SU-DHL-6 (cell line): Measurements from ENCODE around the gene DNAI2.

Experiments
- H2AFZ ChIP-seq: fragments of 200-600 bp; sonication (generic); 2 replicates; pipeline ENCODE4 v1.6.1; 2014; ENCODE audit warnings: low read depth, mild to moderate bottlenecking, moderate library complexity, mixed read lengths, antibody characterized with exemption, low read length; ENCODE audit not compliant: severe bottlenecking
- H3F3A ChIP-seq: fragments of 200-600 bp; shearing (Covaris generic); 2 replicates; pipeline ENCODE4 v1.6.0; 2016; ENCODE audit warnings: antibody characterized with exemption, mild to moderate bottlenecking; ENCODE audit not compliant: insufficient read depth
- H3K27ac ChIP-seq: fragments of 200-600 bp; sonication (generic); 2 replicates; pipeline ENCODE4 v1.5.1; 2016; ENCODE audit warnings: low read depth, mild to moderate bottlenecking, low read length, moderate library complexity, mixed read lengths
- H3K27me3 ChIP-seq: fragments of 200-600 bp; sonication (generic), shearing (Covaris generic); 2 replicates; pipeline ENCODE4 v1.6.0; 2014; ENCODE audit warnings: mild to moderate bottlenecking, low read length
- H3K36me3 ChIP-seq: fragments of 200-600 bp; sonication (generic); 2 replicates; pipeline ENCODE4 v1.6.1; 2014; ENCODE audit warnings: mild to moderate bottlenecking, low read length, mixed read lengths
- H3K4me2 ChIP-seq: fragments of 300-600, 200-600 bp; shearing (Covaris generic), sonication (generic); 2 replicates; pipeline ENCODE4 v1.6.0; 2014; ENCODE audit warnings: low read length, low read depth, mild to moderate bottlenecking; ENCODE audit not compliant: poor library complexity, severe bottlenecking
- H3K4me3 ChIP-seq: fragments of 200-600 bp; sonication (generic); 2 replicates; pipeline ENCODE4 v1.5.1; 2014; ENCODE audit warnings: antibody characterized with exemption, low read length, mild to moderate bottlenecking, mixed read lengths; ENCODE audit not compliant: insufficient read depth, poor library complexity, severe bottlenecking
- H3K79me2 ChIP-seq: fragments of 200-600 bp; sonication (generic); 2 replicates; pipeline ENCODE4 v1.6.1; 2014; ENCODE audit warnings: mild to moderate bottlenecking, low read length, moderate library complexity; ENCODE audit not compliant: insufficient read depth
- H3K9ac ChIP-seq: fragments of 200-600 bp; sonication (generic); 2 replicates; pipeline ENCODE4 v1.7.0; 2014; ENCODE audit warnings: mild to moderate bottlenecking, low read length
- H3K9me2 ChIP-seq: fragments of 200-600 bp; sonication (generic); replicated peaks from 2 replicates; pipeline ENCODE4 v1.6.1; 2014; ENCODE audit warnings: low read length; ENCODE audit not compliant: insufficient read depth
- H3K9me3 ChIP-seq: fragments of 200-600 bp; sonication (generic); 2 replicates; pipeline ENCODE4 v1.6.1; 2014; ENCODE audit warnings: low read length, mixed read lengths; ENCODE audit not compliant: insufficient read depth
- H4K20me1 ChIP-seq: fragments of 200-600 bp; sonication (generic); 2 replicates; pipeline ENCODE4 v1.6.1; 2014; ENCODE audit warnings: low read depth, mild to moderate bottlenecking, antibody characterized with exemption, low read length, moderate library complexity, mixed read lengths
- EZH2phosphoT487 ChIP-seq: fragments of 200-600 bp; sonication (generic), shearing (Covaris generic); conservative IDR thresholded peaks from 2 replicates; pipeline ENCODE4 v1.6.1; 2018; ENCODE audit warnings: mild to moderate bottlenecking, antibody characterized with exemption, low read length, moderate library complexity, mixed read lengths
- TF ChIP-seq, protein P1 (sequence below): fragments of 200-600 bp; sonication (generic); IDR thresholded peaks from one replicate; pipeline ENCODE4 v1.5.1; 2017; ENCODE audit warnings: antibody characterized with exemption, mild to moderate bottlenecking, low read length, moderate library complexity; ENCODE audit not compliant: insufficient read depth, poor library complexity, severe bottlenecking

The DNAI2 gene

DNA sequence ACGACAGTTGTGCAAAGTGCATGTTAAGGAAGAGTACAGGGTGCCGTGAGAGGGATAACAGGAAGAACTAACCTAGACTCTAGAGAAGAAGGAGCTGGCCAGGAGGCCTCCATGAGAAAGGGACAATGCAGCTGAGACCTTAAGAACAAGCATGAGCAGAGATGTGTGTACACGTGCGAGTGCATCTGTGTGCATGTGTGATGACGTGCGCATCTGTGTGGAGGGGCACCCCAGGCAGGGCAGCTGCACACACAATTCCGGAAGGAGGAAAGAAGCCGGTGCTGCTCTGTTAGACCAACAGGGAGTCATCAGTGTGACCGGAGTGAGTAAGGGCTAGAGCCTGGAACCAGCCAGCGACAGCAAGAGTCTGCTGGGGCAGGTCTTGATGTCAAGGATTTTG is 44.4 kb downstream of the DNAI2 start:
- no peaks in the 10 kb centered on the region for H3K36me3 ChIP-seq
- no peak overlapping the region for H2AFZ ChIP-seq
- no peaks in the 10 kb centered on the region for H3K79me2 ChIP-seq
- H3K9ac ChIP-seq = no peak overlapping the region
- TF ChIP-seq EZH2phosphoT487 = no peak
- TF ChIP-seq, protein P1, sequence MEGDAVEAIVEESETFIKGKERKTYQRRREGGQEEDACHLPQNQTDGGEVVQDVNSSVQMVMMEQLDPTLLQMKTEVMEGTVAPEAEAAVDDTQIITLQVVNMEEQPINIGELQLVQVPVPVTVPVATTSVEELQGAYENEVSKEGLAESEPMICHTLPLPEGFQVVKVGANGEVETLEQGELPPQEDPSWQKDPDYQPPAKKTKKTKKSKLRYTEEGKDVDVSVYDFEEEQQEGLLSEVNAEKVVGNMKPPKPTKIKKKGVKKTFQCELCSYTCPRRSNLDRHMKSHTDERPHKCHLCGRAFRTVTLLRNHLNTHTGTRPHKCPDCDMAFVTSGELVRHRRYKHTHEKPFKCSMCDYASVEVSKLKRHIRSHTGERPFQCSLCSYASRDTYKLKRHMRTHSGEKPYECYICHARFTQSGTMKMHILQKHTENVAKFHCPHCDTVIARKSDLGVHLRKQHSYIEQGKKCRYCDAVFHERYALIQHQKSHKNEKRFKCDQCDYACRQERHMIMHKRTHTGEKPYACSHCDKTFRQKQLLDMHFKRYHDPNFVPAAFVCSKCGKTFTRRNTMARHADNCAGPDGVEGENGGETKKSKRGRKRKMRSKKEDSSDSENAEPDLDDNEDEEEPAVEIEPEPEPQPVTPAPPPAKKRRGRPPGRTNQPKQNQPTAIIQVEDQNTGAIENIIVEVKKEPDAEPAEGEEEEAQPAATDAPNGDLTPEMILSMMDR = no peak
- H4K20me1 ChIP-seq = no peaks in the 10 kb centered on the region
- no peak overlapping the region for H3K4me2 ChIP-seq
- no peaks in the 10 kb centered on the region for H3K9me3 ChIP-seq
- no peak overlapping the region for H3K27ac ChIP-seq
- H3F3A ChIP-seq = no peaks in the 10 kb centered on the region
- no peak overlapping the region for H3K4me3 ChIP-seq
- no peaks in the 10 kb centered on the region for H3K9me2 ChIP-seq
- H3K27me3 ChIP-seq = no peaks in the 10 kb centered on the region

DNA sequence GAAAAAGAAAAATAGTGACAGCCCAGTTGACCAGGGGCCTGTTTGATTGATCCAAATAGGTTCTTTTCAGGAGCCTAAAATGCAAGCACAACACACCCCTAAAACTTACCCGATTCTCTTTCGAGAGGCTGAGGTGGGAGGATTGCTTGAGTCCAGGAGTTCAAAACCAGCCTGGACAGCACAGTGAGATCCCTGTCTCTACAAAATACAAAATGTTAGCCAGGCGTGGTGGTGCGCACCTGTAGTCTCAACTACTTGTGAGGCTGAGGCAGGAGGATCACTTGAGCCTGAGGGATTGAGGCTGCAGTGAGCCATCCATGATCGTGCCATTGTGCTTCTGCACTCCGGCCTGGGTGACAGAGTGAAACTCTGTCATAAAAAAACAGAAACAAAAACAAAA is 50.5 kb downstream of the DNAI2 start:
- no peak overlapping the region for H3K4me3 ChIP-seq
- no peak overlapping the region for H3K27ac ChIP-seq
- H3F3A ChIP-seq = no peaks in the 10 kb centered on the region
- no peaks in the 10 kb centered on the region for H3K9me3 ChIP-seq
- no peaks in the 10 kb centered on the region for H3K27me3 ChIP-seq
- H3K9me2 ChIP-seq = no peaks in the 10 kb centered on the region
- no peaks in the 10 kb centered on the region for H4K20me1 ChIP-seq
- H3K9ac ChIP-seq = no peak overlapping the region
- H2AFZ ChIP-seq = no peak overlapping the region
- H3K79me2 ChIP-seq = no peaks in the 10 kb centered on the region
- no peaks in the 10 kb centered on the region for H3K36me3 ChIP-seq
- no peak overlapping the region for H3K4me2 ChIP-seq
- TF ChIP-seq, protein P1 = no peak
- no peak for TF ChIP-seq EZH2phosphoT487

DNA sequence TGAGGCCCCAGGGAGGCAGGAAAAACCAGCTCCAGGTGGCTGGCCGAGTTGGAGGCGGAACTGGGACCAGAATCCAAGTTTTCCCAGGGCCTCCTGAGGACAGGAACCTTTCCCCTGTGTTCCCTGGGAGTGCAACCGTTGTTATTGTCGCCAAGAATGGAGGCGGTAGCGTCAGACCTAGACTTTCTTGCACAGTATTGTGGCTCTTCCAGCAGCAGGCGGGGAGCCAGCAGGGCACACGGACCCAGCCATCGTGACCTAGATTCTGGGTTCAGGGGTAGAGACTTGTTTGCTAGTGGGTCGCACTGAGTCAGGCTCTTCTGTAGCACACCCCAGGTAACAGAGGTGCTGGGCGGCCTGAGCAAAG is 51.3 kb downstream of the DNAI2 start:
- H3K36me3 ChIP-seq = no peaks in the 10 kb centered on the region
- TF ChIP-seq, protein P1 = no peak
- no peak for TF ChIP-seq EZH2phosphoT487
- H3K27me3 ChIP-seq = no peaks in the 10 kb centered on the region
- no peak overlapping the region for H2AFZ ChIP-seq
- H3K4me2 ChIP-seq = no peak overlapping the region
- no peaks in the 10 kb centered on the region for H3K79me2 ChIP-seq
- no peak overlapping the region for H3K27ac ChIP-seq
- H3K9ac ChIP-seq = no peak overlapping the region
- H3K9me2 ChIP-seq = no peaks in the 10 kb centered on the region
- H3K9me3 ChIP-seq = no peaks in the 10 kb centered on the region
- H3F3A ChIP-seq = no peaks in the 10 kb centered on the region
- H3K4me3 ChIP-seq = no peak overlapping the region
- no peaks in the 10 kb centered on the region for H4K20me1 ChIP-seq
